Activated CD4-positive, alpha-beta T cell treated with anti-CD3 and anti-CD28 coated beads, Interleukin-2, amount 50 U/mL, for 24 hours (primary cell): ENCODE results near the gene TARBP1.
"Not testable (repeated sequence)": the region's sequence is repeated elsewhere in the genome, so short reads cannot be mapped to it uniquely, and the experiment has no call there.

ENCODE experiments used
- DNase-seq, 2 donors: peaks; one replicate each; pipeline ENCODE4 v3.0.0-alpha.2; 2020; ENCODE audit warnings: low read depth in 1 of 2, low spot score in 1 of 2

The TARBP1 gene, protein sequence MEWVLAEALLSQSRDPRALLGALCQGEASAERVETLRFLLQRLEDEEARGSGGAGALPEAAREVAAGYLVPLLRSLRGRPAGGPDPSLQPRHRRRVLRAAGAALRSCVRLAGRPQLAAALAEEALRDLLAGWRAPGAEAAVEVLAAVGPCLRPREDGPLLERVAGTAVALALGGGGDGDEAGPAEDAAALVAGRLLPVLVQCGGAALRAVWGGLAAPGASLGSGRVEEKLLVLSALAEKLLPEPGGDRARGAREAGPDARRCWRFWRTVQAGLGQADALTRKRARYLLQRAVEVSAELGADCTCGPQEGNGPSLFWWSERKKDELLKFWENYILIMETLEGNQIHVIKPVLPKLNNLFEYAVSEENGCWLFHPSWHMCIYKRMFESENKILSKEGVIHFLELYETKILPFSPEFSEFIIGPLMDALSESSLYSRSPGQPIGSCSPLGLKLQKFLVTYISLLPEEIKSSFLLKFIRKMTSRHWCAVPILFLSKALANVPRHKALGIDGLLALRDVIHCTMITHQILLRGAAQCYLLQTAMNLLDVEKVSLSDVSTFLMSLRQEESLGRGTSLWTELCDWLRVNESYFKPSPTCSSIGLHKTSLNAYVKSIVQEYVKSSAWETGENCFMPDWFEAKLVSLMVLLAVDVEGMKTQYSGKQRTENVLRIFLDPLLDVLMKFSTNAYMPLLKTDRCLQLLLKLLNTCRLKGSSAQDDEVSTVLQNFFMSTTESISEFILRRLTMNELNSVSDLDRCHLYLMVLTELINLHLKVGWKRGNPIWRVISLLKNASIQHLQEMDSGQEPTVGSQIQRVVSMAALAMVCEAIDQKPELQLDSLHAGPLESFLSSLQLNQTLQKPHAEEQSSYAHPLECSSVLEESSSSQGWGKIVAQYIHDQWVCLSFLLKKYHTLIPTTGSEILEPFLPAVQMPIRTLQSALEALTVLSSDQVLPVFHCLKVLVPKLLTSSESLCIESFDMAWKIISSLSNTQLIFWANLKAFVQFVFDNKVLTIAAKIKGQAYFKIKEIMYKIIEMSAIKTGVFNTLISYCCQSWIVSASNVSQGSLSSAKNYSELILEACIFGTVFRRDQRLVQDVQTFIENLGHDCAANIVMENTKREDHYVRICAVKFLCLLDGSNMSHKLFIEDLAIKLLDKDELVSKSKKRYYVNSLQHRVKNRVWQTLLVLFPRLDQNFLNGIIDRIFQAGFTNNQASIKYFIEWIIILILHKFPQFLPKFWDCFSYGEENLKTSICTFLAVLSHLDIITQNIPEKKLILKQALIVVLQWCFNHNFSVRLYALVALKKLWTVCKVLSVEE (N-terminal part only)

GRCh38 chr1:234478481-234479309 is at the start of gene TARBP1:
TARBP1 (minus strand) TSS chr1:234479179; CDS start chr1:234479103, 76 bp downstream.
- peak; percentile 55 to 64 for DNase-seq

DNA sequence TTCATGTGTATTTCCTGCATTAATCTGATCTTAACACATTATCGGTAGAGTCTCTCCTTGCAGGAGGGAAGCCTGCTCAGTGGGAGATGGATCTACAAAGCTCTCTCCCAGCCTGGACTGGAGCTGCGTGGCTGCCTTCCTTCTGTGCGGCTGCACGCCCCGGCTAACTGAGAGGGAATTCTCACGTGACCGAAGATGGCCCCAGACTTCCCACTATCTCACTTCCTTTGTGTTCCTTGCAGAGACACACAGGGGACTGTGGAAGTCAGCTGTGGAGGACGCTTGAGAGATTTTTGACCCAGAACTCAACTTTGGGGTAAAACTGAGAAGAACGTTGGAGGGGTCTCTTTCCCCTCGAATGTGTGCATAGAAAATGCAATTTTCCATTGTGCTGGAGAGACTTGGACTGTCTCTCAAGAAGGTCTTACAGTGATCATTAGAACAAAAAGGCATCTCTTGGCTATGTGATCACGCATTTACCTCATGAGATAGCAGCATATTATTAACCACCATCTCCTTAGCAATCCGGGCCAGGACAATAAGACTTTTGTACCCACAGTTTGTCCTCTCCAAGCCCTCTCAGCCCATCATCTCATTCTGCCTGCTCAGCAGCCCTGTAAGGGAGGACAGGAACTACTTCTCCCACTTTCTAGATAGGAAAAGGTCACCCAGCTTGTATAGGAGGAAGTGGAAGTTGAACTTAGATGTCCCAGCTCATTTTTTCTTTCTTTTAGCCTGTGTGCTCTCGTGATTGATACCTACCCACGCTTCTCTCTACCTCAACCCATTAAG is 49.3 kb upstream of the TARBP1 start:
- DNase-seq: no peak

- no peak for DNase-seq
Observed at GRCh38 chr1:234527346-234527745, 48.4 kb upstream of the TARBP1 start.

- no peak for DNase-seq
Observed at GRCh38 chr1:234526922-234527321, 47.9 kb upstream of the TARBP1 start.

GRCh38 chr1:234525099-234525799 is 46.3 kb upstream of the TARBP1 start:
- DNase-seq: no peak

DNA sequence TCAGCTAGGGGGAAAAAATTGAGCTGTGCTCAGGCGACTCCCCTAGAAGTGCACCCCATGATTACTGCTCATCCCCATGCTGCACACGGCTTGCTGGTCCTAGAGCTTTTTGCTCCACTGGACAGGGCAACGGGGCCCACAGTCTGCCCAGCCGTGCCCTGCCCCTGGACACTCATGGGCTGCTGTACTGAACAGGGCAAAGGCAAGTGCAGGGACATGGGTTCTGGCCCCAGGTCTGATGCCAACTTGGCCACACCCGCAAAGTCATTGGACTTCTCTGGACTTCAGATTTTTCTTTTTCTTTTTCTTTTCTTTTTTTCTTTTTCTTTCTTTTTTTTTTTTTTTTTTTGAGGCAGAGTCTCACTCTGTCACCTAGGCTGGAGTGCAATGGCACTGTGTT is 42.9 kb upstream of the TARBP1 start:
- DNase-seq: no peak

GRCh38 chr1:234520908-234521817 is 42.2 kb upstream of the TARBP1 start:
- no peak for DNase-seq

DNA sequence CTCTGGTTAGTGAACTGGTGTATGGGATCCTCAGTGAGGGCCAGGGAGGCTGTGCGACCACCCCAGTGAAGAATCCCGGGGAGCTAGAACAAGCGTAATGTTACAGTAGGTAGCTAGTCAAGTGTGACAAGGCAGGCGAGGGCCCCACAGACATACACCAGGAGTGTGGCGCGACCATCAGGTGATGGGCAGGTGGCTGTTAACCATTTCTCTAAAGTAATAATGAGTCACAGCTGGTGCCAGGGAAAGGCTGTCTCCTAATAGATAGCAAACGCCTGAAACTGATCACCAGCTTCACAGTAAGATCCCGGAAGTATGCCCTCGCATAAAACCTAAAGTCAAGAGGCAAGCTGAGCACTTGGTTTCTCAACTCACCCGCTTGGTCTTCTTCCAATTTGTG is 40.5 kb upstream of the TARBP1 start:
- no peak for DNase-seq

GRCh38 chr1:234518876-234519275 is 39.9 kb upstream of the TARBP1 start:
- DNase-seq: no peak

DNA sequence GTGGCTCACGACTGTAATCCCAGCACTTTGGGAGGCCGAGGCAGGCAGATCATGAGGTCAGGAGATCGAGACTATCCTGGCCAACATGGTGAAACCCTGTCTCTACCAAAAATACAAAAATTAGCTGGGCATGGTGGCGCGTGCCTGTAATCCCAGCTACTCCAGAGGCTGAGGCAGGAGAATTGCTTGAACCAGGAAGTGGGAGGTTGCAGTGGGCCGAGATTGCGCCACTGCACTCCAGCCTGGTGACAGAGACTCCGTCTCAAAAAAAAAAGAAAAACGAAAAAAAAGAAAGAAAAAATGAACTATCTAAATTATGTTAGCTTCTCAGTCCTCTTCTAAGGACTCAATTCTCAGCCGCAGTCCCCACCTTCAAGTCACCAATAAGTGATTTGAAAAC is 39.1 kb upstream of the TARBP1 start:
- DNase-seq: not testable (repeated sequence)

DNA sequence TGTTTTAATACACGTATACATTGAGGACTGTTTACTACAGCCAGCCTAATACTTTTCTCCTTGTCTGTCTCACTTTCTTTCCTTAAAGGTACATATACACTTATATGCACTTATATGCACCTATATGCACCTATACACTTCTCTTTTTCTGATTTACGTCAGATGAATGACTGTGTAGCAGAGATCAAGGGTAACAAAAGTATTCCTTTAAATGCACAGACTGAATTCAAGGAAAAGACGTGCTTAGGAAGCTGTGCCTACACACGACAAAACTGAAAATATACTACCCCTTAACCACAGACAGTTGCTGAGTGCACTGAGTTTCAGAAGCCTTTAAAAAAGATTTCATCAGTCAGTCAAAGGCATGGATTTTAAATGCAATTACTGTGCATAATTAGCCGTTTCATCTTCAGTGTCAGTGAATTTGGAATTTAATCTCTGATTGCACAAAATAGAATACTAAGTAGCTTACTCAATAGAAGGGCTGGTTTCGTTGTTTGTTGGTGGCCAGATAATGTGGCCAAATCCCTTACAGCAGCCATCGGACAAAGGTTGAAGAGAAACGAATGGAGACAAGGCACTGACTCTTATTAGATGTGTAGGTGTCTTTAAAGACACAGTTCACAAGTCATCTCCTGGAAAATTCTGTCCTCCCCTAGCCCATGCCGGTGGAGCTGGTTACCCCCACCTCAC is 38.3 kb upstream of the TARBP1 start:
- no peak for DNase-seq

DNA sequence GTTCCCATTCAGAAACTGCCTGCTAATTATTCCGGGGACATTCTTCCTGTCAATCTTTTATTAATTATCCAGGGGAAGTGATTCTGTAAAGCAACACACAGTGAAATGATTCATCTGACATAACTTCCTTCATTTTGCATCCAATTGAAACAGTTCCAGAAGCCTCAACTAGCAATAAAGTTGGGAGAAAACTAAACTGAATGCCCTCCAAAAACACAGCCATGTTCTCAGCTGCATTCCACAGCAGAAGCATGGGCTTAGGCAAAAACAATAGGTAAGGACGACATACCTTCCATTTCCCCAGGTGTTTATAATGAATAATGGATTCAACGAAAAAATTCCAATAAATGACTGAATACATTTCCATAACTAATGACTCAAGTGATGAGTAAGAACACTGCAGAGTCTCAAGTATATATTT is 36.9 kb upstream of the TARBP1 start:
- DNase-seq: no peak

DNA sequence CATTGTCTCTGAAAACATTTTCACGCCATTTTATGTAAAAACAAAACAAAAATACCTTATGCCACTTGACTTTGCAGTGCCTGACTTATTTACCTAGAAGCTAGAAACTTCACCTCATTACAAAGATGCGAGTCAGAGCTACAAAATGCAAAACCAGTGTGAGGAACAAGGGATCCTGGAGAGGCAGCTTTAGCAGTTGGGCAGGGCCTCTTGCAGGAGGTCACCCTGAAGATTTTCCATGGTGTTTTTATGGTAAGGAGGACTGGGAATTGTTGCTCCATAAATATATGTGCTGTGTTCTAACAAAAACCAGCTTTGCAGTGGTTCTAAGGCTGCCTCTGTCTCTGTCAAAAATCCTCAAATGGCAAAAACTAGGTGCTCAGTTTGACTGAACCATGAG is 36.4 kb upstream of the TARBP1 start:
- DNase-seq: no peak

GRCh38 chr1:234512451-234512861 is 33.5 kb upstream of the TARBP1 start:
- no peak for DNase-seq

DNA sequence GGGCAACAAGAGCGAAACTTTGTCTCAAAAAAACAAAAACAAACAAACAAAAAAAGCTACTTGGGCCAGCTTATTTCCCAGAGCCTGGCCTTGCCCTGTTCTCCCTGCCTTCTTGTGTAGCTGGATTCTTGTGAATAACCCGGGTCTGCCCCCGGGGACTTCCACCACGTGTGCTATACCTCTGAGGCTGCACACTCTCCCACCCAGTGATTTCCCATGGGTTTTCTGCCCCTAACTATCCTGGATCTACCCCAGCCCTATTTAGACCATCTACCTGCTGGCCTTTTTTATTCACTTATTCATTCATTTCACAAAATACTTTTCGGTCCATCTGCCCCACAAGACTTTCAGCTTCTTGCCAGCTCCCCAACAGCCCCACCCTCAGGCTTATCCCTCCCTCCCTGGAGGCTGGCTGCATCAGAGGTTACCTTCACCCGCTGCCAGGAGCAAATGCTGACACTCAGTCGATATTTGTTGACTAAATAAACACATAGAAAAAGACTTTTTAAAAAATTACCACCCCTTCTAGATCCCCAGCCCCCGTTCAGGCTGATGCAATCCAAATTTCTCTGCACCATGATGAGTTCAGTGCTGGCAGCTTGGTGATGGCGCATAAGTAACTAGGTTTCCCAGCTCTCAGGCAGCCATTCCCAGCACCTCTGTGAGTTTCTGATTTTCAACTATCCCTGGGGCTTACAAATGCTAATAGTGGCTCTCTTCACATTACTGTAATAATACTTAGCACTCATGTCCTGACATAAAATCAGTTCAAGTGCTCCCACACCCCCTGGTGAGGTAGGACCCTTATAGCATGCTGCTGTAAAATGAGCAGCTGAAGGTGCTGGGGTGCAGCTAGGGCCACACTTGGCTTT is 30.7 kb upstream of the TARBP1 start:
- DNase-seq: no peak

DNA sequence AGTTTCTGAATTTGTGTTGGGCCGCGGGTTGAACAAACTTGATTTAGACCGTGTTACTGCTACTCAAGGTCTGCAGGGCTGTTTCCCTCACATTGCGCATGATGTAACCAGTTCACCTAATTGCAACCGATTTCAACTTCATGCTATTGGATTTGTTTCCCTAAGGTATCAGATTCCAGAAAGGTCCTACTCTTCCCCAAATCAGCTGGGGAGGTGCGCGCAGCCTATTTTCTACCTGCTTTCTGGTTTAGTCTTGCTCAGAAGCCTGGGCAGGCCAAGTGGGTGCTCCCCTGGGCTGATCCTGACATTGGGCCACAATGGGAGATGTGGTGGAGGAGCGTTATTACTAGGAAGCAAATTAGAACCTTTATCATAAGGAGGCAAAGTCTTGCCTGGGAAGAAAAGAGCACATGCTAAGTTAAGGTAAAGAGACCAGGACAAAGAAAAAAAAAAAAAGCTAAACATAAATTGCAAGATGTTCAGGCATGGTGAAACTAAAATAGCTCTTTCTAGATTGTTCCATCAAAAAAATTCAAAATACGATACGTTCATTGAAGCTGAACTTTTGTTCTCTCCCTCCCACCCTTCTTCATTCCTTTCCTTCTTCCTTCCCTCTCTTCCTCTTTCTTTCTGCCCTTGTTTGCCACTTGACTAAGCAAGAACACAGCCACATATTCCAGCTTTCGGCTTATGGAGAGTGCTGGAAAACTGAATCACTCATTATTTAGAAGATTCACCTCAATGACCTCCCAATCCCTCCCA is 28.8 kb upstream of the TARBP1 start:
- no peak for DNase-seq
